ENCODE data around the gene GABBR1.

Gene GABBR1

DNA sequence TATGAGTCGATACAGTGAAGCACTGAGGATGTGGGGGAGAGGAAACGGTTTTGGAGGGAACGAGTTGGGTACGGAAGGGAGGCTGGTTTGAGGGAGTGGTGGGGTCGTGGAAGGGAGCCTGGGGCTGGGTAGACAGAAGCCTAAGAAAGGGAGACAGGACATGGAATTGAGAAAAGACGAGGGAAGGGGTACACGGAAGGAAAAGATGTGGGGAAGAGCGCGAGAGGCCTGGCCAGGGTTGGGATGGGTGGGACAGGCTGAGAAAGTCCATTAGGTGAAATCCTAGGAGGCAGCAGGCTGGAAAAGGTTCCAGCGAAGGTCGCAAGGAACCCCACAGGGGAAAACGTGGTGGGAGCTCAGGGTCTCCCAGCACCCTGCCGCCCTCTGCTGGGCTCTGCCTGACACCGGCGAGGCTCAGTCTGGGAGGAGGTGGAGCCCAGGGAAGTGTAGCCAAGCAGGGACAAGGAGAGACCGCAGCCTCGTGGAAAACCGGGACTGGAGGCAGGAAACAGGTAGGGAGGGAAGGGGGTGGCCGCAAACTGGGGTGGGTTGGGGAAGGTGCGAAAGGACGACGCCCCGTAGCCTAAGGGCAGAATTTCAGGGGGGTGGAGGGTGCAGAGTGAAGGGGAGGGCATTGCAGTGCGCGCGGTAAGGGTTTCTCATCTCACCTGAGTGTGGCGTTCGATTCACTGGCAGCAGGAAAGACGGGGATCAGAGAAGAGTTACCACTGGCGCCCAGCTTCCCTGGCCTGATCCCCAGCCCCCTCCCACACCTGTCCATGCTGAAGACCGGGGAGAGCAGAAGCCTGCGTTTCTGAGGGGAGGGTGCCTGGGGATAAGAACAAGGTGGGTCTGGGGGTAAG lies 4.3 kb downstream of the GABBR1 start:
- Histone ChIP-seq H3K9me3 (ENCODE audit: insufficient read depth, low read length) (no peaks in the 10 kb centered on the region), H3K27me3 (ENCODE audit: insufficient read depth, insufficient read length) (no peaks in the 10 kb centered on the region), H3K4me3 (ENCODE audit: insufficient read length, low read depth) (peak overlapping the region; percentile 68), H3K9ac (ENCODE audit: insufficient read length, low read depth) (peak overlapping the region; percentile 90), H3K4me1 (ENCODE audit: insufficient read depth, insufficient read length) (peaks cover 3% of the 10 kb centered on the region), H3K36me3 (ENCODE audit: insufficient read depth, insufficient read length, low read length) (peaks cover 11% of the 10 kb centered on the region)
- no peak for TF ChIP-seq ZNF274 (IDR thresholded peaks at IDR 0.05; ENCODE audit: low read depth, low read length)
- no peak for TF ChIP-seq SUZ12 (IDR thresholded peaks at IDR 0.05; ENCODE audit: extremely low read depth, insufficient read depth, insufficient read length)
- TF ChIP-seq YY1 (IDR thresholded peaks at IDR 0.05; ENCODE audit: insufficient read depth, insufficient read length), result no peak
- peak; percentile 75 for DNase-seq (ENCODE audit: low read depth, low spot score)

DNA sequence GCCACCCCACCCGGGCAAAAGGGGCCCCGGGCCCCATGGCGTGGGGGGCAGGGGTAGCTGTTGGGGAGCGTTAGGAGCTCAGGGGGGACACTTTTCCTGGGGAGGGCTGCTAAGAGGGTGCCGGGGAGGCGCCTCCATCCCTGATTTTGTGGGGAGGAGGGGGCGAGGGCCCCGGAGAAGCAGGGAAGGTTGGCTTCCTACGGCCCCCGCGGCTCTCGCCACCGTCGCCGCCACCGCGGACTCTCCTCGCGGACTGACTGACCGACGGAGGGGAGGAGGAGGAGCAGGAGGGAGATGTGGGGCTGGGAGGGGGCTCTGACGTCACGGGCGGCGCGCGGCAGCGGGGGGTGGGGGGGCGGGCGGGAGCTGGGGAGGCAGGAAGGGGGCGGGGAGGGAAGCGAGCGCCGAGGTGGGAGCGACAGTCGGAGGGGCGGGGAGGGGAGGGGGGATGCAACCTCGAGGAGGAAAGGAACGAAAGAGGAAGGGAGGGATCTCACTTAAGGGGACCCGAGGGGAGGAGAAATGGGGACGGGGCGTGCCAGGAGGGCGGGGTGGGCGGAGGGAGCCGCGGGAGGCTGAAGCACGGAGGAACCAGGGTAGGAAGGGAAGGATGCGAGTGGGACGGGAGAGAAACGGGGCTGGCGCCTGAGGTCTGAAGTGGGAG lies 5.1 kb downstream of the GABBR1 start:
- peak; percentile 68 for DNase-seq (ENCODE audit: low read depth, low spot score)
- H3K4me3 ChIP-seq (ENCODE audit: insufficient read length, low read depth), result peak overlapping the region; percentile 81
- H3K36me3 ChIP-seq (ENCODE audit: insufficient read depth, insufficient read length, low read length), result peaks cover 19% of the 10 kb centered on the region
- H3K4me1 ChIP-seq (ENCODE audit: insufficient read depth, insufficient read length), result peaks cover 11% of the 10 kb centered on the region
- H3K9ac ChIP-seq (ENCODE audit: insufficient read length, low read depth), result peak overlapping the region; percentile 96
- no peaks in the 10 kb centered on the region for H3K27me3 ChIP-seq (ENCODE audit: insufficient read depth, insufficient read length)
- H3K9me3 ChIP-seq (ENCODE audit: insufficient read depth, low read length), result no peaks in the 10 kb centered on the region
- TF ChIP-seq ZNF274 (IDR thresholded peaks at IDR 0.05; ENCODE audit: low read depth, low read length) (no peak), SUZ12 (IDR thresholded peaks at IDR 0.05; ENCODE audit: extremely low read depth, insufficient read depth, insufficient read length) (no peak), YY1 (IDR thresholded peaks at IDR 0.05; ENCODE audit: insufficient read depth, insufficient read length) (no peak)

DNA sequence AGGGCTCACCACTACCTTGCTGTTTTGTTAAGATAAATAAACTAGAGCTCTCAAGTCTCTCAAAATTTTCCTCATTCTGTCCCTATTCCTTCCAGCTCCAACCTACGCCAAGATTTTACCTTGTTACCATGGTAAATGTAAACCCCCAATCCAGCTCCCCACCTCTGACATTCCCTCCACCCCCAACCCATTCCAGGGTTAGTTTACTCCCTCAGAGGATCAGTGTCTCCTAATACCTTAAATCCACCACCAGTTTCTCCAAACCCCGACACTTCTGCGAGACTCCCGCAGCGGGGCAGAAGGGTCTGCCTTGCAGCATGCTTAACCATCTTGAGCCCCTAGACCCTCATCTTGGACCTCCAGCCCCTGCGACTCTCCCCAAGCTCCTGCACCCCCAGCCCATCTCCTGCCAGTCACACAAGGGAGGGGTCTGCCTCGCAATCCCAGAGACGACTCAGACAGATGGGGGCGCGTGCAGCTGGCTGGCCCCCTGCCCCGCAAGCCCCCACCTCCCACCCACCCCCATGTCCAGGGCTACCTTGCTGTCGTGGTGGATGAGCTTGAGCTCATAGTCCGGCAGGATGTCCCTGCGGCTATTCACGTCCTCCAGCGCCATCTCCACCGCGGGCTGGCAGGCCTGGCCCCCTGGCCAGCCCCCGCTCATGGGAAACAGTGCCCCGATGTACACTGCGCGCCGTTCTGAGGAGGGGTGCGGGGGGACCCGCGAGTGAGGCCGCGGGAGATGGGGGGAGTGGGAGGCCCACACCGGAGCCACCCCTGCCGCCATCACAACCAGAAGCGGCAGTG lies 5.8 kb downstream of the GABBR1 start:
- DNase-seq (ENCODE audit: low read depth, low spot score), result no peak
- no peaks in the 10 kb centered on the region for H3K9me3 ChIP-seq (ENCODE audit: insufficient read depth, low read length)
- H3K9ac ChIP-seq (ENCODE audit: insufficient read length, low read depth), result peak overlapping the region; percentile 96

DNA sequence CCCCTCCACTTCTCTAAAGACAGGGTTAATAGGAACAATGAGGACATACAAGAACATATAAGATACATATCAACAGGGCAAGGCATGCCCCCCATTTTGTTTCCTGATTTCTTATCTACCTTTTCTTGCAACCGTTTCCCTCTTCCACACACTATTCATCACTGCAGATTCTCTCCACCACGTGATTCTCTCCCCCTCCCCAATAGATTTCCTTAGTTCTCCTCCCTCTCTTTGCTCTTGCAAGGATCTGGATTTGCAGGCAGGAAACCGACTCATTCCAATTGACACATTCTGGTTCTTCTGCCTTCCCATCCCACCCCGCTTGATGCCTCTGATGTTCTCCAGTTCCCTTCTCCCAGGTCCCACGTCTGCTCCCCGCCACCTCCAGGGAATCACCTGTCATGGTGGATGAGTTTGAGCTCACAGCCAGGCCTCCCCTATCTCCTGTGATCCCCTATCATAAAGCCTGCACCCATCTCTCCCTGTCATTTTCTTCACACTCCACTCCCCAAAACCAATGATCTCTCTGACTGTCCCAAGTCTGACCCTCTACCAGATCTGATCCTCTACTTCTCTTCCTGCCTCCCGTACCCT lies 7.5 kb downstream of the GABBR1 start:
- Histone ChIP-seq H3K4me3 (ENCODE audit: insufficient read length, low read depth) (peak overlapping the region; percentile 81), H3K4me1 (ENCODE audit: insufficient read depth, insufficient read length) (peaks cover 11% of the 10 kb centered on the region), H3K9me3 (ENCODE audit: insufficient read depth, low read length) (no peaks in the 10 kb centered on the region), H3K9ac (ENCODE audit: insufficient read length, low read depth) (peak overlapping the region; percentile 96), H3K36me3 (ENCODE audit: insufficient read depth, insufficient read length, low read length) (peaks cover 41% of the 10 kb centered on the region), H3K27me3 (ENCODE audit: insufficient read depth, insufficient read length) (no peaks in the 10 kb centered on the region)
- TF ChIP-seq YY1 (IDR thresholded peaks at IDR 0.05; ENCODE audit: insufficient read depth, insufficient read length) (no peak), ZNF274 (IDR thresholded peaks at IDR 0.05; ENCODE audit: low read depth, low read length) (no peak), SUZ12 (IDR thresholded peaks at IDR 0.05; ENCODE audit: extremely low read depth, insufficient read depth, insufficient read length) (no peak)
- DNase-seq (ENCODE audit: low read depth, low spot score), result no peak

More for the DNA sequence above, 5.8 kb downstream of the GABBR1 start:
- peaks cover 26% of the 10 kb centered on the region for H3K36me3 ChIP-seq (ENCODE audit: insufficient read depth, insufficient read length, low read length)
- H3K27me3 ChIP-seq (ENCODE audit: insufficient read depth, insufficient read length), result no peaks in the 10 kb centered on the region
- peak overlapping the region; percentile 81 for H3K4me3 ChIP-seq (ENCODE audit: insufficient read length, low read depth)
- TF ChIP-seq SUZ12 (IDR thresholded peaks at IDR 0.05; ENCODE audit: extremely low read depth, insufficient read depth, insufficient read length) (no peak), YY1 (IDR thresholded peaks at IDR 0.05; ENCODE audit: insufficient read depth, insufficient read length) (no peak), ZNF274 (IDR thresholded peaks at IDR 0.05; ENCODE audit: low read depth, low read length) (no peak)
- H3K4me1 ChIP-seq (ENCODE audit: insufficient read depth, insufficient read length), result peaks cover 11% of the 10 kb centered on the region

- no peak for DNase-seq (ENCODE audit: low read depth, low spot score)
- H3K4me1 ChIP-seq (ENCODE audit: insufficient read depth, insufficient read length), result peaks cover 8% of the 10 kb centered on the region
- peak overlapping the region; percentile 81 for H3K4me3 ChIP-seq (ENCODE audit: insufficient read length, low read depth)
- H3K9me3 ChIP-seq (ENCODE audit: insufficient read depth, low read length), result no peaks in the 10 kb centered on the region
- no peaks in the 10 kb centered on the region for H3K27me3 ChIP-seq (ENCODE audit: insufficient read depth, insufficient read length)
- H3K36me3 ChIP-seq (ENCODE audit: insufficient read depth, insufficient read length, low read length), result peaks cover 46% of the 10 kb centered on the region
- TF ChIP-seq SUZ12 (IDR thresholded peaks at IDR 0.05; ENCODE audit: extremely low read depth, insufficient read depth, insufficient read length), result no peak
- no peak for TF ChIP-seq ZNF274 (IDR thresholded peaks at IDR 0.05; ENCODE audit: low read depth, low read length)
- no peak for TF ChIP-seq YY1 (IDR thresholded peaks at IDR 0.05; ENCODE audit: insufficient read depth, insufficient read length)
- peak overlapping the region; percentile 96 for H3K9ac ChIP-seq (ENCODE audit: insufficient read length, low read depth)
Observed at GRCh38 chr6:29624520-29624961, 8.4 kb downstream of the GABBR1 start.

DNA sequence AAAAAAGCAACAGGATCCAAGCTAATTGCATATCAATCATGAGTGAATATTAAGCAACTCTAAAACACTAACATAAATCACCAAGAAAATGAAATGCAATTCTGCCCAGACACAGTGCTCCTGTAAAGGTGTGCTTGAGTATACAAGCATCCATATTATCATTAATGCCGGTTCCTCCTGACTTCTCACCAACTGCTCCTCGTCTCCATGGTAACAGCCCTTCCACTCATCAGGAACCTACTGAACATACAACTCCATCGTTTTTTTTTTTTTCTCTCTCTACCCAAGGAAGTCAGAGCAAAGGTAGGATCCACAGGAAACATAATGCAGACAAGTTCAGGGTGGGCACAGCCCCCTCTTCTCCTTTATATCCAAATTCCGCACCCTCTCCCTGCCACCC lies 12.4 kb downstream of the GABBR1 start:
- TF ChIP-seq ZNF274 (IDR thresholded peaks at IDR 0.05; ENCODE audit: low read depth, low read length) (no peak), SUZ12 (IDR thresholded peaks at IDR 0.05; ENCODE audit: extremely low read depth, insufficient read depth, insufficient read length) (no peak), YY1 (IDR thresholded peaks at IDR 0.05; ENCODE audit: insufficient read depth, insufficient read length) (no peak)
- H3K9me3 ChIP-seq (ENCODE audit: insufficient read depth, low read length), result no peaks in the 10 kb centered on the region
- peaks cover 74% of the 10 kb centered on the region for H3K36me3 ChIP-seq (ENCODE audit: insufficient read depth, insufficient read length, low read length)
- no peaks in the 10 kb centered on the region for H3K27me3 ChIP-seq (ENCODE audit: insufficient read depth, insufficient read length)
- peaks cover 8% of the 10 kb centered on the region for H3K4me1 ChIP-seq (ENCODE audit: insufficient read depth, insufficient read length)
- no peak overlapping the region for H3K4me3 ChIP-seq (ENCODE audit: insufficient read length, low read depth)
- no peak overlapping the region for H3K9ac ChIP-seq (ENCODE audit: insufficient read length, low read depth)
- DNase-seq (ENCODE audit: low read depth, low spot score), result no peak
